Renal cortex interstitium (tissue), 11 donors: ENCODE data around the gene EBF4. TPM values are rescaled to one million over a fixed set of nuclear protein-coding genes. Genes with fewer than 3 reads are reported as not detected.
"Not testable (repeated sequence)": the region's sequence is repeated elsewhere in the genome, so short reads cannot be mapped to it uniquely, and the experiment has no call there.

Experiments
- DNase-seq, 11 donors: peaks; one replicate each; pipeline ENCODE4 v3.0.0-alpha.2; 2013; ENCODE audit warnings: low read depth in 9 of 11, low spot score in 4 of 11; ENCODE audit errors: extremely low read depth in 1 of 11
- polyA plus RNA-seq, 3 donors: library from polyadenylated mRNA; unstranded; fragments of 120-200 nt; gene quantifications; one replicate each; pipeline ENCODE4 v1.2.1, GENCODE V29; 2013; ENCODE audit not compliant: insufficient read length in 3 of 3

Gene EBF4
- polyA plus RNA-seq, 3 donors, result 24.6 to 45.7 (median 31.8) TPM

DNA sequence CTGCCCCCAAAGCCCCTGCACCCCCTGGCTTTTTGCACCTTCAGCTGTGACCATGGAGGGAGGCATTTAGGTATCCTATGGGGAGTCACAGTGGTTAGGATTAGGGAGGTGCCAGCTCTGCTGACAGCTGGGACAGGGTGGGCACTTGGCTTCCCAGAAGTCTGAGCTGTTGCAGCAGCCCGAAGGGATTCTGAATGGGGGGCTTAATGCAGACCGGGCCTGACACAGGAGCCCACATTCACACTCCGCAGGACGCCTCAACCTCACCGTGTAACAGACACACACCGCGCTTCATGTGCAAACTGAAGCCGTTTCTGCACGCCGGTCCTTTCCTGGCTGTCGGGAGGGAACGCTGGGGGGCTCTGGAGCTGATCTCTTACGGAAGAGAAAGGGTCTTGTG, 1.9 kb downstream of the EBF4 start:
- no peak for DNase-seq

DNA sequence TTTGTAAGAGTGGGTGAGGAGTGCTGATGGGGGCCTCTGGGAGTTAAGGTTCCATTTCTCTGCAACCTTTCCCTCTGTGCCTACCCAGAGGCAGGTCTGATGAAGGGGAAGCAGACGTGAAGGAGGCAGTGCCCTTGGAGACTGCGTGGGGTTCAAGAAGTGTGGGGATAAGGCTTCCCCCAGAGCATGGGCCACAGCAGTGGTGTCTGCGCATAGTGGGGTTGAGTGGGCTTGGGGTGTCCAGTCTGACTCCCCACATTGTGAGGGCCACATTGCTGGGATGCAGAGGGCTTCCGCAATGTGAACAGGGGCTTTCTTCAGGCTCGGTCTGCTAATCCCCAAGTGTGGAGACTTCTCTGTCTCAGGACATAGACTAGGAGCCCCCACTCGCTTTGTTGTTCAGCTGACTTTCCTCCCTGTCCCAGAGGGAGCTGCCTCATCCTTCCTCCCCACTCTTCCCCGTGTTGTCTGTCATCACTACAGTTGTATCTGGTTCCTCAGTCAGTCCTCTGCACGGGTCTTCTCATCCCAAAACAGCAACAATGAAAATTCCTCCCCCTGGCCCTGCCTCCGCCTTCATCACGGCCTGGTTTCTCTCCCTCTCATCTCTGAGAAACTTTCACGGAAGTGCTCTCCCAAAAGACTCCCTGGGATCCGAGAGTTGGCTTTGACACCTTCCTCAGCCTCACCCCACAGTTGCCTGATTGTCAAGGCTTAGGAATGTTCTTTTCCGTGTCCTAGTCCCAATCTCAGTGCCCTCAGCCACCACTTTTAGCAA, 2.8 kb downstream of the EBF4 start:
- DNase-seq, result no peak

DNA sequence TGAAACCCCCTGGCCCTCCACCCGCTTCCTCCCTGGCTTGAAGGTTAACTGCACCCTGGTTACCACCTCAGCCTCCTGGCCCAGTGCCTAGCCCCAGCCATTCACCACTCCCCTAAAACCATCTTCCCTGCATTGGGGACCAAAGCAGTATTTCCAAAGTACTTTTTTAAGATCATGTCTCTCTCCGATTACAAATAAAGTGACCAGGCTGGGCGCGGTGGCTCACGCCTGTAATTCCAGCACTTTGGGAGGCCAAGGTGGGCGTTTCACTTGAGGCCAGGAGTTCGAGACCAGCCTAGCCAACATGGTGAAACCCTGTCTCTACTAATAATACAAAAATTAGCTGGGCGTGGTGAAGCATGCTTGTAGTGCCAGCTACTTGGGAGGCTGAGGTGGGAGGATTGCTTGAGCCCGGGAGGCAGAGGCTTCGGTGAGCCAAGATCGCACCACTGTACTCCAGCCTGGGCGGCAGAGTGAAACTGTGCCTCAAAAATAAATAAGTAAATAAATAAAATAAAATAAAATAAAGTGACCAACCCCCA, 3.5 kb downstream of the EBF4 start:
- not testable (repeated sequence) for DNase-seq

DNA sequence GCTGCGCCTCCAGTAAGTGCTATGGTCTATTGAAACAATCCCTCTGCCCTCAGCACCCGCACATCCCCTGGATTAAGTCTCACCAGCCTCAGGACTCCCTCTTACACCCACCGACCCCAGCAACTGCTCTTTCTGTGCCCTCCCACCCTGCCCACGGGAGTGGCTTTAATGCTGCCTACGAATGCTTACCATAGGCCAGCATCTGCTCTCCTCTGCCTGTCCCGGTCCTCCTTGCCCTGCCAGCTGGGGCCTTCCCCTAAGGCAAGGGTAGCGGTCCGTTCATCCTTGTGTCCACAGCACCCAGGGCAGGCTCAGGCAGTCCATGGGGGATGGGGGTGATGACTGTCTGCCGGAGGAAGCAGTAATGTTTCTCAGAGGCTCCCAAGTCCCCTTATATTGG, 4.1 kb downstream of the EBF4 start:
- DNase-seq, result no peak

DNA sequence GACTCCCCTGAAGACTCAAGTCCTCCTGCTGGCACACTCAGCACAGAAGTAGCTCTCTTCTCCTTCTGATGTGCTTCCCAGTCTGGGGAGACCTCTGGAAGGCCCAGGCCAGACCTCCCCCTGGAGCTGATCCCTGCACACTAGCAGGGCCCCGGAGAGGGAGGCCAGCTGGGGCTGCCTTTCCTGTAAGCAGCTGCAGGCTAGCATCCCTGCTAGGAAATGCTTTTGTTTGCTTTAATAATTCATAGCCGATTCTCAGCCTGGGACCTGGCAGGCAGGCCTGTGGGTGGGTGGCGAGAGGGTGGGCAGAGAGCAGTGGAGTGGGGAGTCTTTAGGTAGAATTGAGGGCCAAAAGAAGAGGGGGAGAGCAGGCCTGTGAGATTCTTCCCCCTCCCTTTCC, 5.2 kb downstream of the EBF4 start:
- peak in 2 of 11 donors; percentile 25 to 30 for DNase-seq

DNA sequence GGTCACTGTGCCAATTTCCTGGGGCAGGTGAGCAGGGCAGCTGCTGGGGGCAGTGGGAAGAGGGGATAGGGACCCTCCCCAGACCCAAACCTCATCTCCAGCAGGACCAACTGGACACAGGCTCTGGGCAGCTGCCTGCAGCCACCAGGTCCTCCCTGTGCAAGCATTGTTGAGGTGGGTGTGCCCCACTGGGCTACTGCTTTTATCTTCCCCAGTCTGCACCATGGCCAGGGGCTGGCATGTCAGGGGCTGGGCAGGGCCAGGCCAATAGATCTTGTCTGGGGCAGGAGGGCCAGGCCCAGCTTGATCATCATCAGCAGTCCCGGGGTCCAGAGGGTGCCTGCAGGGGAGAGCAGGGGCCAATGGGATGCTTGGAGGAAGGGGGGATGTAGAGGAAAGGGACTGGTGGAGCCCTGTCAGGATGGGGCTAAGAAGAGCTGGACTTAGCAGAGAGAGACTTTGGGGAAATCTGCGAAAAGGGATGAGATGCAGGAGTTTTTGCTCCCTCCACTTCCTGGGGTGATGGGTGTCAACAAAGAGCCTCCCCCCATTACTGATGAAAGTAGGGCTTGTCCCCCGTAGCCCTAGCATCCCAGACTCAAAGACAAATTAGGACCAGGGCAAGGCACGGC, 5.7 kb downstream of the EBF4 start:
- DNase-seq, result no peak

DNA sequence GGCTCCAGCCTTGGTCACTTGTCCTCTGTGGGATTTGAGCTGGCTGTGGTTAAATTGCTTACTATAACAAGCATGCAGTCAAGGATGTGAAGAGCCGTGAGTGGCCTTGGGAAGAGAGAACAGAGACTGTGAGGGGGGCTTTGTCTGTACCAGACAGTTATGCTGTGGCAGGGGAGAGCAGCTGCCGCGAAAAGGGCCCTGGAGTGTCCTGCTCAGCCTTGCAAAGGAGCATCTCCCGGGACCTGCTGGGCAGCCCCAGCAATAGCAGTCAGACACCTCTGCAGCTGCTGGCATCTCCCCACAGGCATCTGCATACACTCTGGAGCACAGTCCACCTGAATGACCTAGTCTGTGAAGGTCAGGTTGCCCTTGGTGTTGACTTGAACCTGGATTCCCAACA, 6.3 kb downstream of the EBF4 start:
- DNase-seq, result no peak

DNA sequence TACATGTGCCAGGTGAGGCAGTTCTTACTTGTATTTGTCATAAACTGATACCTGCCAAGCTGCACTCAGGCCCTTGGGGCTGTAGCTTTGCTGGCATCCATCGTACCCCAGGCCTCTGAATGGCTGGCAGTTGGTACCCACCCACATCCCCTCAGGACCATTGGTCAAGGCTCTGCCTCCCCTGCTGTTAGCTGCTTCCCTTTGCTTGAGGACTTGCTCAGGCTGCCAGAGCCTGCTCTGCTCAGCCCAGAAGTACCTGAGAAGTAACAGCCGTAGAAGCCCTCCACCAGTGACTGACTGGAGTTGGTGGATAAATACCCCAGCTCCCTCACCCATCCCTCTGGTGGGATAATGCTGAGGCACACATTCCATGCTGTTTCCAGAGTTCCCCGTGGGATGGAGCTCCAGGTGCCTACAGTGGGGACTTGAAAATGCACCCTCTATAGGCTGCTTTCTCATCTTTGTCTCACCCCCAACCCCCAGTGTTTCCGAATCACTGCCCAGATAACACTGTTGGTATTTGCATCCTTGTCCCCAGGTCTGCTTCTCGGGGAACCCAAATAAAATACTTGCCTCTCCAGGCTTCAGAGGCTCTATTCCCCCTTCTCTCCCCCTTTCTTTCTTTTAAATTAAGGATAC, 7.3 kb downstream of the EBF4 start:
- no peak for DNase-seq

DNA sequence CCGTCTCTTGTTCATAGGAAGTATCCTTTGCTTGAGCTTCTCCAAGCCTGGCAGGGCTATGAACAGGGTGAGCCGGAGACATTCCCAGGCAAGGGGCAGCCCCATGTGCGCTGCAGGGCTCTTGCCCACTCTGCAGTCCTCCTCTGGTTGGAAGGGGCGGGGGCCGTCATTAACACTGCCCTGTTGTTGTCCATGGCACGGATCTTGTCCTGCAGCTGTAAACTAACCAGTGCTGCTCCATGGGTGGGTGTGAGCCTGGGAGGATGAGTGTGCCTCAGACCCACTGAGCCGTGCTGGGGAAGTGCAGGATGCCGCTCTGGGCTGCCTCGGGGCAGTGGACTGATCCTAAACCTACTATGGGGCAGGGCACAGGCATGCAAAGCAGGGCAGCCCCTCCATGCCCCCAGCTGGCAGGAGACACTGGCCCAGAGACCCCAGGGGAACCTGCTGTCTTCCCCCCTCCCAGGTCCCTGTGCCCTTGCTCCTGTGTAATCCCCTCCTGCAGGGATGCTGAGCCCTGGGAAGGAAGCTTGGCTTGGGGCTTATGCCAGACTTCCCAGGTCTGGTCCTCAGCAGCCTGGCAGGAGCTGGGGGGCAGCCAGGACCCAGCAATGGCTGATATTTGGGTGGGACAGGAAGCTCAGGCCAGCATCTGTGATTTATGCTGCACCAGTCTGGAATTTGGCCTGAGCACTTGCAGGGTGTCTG, 8.5 kb downstream of the EBF4 start:
- no peak for DNase-seq

DNA sequence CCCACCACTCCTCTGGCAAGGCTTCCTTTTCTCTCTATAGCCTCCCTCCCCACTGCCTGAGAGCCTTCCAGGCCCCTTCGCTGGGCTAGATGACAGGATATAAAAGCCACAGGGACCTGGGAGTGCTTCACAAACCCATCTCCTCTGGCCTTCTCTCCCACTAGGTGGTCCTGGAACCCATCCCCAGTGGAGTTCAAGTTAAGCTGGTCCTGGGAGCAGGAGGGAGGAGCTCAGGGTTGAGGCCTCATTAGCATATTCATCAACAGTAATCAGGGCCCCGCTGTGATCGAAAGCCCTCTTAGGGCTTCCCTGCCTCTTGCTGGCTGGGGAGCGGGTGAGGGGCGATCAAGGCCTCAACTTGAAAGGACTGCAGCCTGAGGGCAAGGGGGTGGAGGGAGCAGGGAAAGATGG, 9.1 kb downstream of the EBF4 start:
- DNase-seq, result no peak

DNA sequence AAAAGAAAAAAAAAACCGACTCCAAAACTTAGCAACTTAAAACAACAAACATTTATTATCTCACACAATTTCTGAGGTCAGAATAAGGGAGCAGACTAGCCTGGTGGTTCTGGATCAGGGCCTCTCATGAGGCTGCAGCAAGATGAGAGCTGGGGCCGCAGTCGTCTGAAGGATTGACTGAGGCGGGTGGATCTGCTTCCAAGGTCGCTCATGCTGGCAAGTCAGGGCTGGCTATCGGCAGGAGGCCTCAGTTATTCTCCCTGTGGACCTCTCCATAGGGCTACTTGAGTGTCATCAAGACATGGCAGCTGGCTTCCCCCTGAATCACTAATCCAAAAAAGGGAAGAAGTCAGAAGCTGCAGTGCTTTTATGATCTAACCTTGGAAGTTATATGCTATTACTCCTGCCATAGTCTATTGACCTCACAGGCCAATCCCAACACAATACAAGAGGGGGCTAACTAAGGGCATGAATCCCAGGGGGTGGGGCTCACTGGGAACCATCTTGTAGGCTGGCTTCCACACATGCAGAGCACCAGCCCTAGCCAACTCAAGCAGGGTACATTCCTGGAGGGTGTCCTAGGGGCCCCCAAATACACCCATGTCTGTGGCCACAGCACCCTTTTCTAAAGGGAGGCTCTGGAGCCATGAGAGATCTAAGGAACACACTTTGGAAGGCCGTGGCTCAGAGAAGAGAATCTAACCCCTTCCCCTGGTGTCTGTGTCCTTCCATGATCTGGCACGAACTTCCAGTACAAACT, 11.3 kb downstream of the EBF4 start:
- no peak for DNase-seq

DNA sequence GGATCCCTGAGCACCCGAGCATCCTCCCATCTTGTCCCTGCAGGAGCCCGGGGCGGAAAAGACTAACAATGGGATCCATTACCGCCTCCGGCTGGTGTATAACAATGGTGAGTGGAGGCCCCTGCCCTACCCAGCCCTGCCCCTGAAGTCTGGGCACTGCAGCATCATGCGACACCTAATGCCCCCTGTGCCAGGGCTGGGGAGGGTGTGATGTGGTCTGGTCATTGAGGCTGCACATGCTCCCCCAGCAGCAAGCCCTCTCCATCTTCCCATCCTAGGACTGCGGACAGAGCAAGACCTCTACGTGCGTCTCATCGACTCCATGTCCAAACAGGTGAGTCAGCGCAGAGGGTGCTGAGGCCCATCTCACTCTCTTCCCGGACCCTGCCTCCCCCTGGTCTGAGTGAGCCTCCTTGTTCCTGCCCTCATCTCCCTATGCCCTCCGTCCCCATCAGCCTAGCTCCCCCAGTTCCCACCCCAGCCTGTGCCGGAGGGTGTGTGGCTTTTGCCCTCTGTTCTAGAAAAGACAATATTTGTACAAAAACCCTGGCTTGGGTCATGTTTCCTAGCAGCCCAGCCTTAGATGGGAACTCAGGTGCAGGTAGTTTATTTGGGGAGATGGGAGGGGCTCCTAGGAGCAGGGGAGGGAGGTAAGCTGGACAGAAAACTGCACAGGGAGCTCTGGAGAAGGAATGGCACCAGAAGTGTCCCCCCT, 13.5 kb downstream of the EBF4 start:
- DNase-seq, result no peak

DNA sequence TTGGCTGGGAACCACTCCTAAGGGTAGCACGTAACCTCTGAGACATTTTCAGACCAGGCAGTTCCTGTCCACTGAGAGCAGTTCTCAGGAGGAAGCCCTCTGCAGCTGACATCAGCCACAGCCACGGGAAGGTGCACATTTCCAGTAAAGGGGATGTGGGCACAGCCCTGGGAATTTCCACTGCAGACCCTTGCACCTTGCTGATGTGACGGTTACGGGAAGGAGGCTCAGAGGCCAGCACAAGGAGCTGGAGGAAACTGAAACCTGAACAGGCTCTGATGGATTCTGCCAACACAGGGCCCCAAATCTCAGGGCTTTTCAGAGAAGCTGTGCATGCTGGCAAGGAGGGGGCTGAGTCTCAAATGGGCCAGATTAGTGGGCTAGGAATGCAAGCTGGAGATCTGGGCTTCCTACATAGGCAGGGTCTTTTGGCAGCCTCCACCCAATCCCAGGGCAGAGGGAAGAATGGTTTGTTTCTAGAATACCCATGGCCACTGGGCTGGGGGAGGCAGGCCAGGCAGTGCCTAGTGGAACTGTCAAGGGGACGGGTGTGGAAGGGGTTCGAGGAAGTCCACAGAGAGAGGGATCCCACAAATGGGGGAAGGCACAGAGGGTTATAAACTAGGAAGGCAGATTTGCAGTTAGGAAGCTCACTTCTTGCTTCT, 14.2 kb downstream of the EBF4 start:
- no peak for DNase-seq

DNA sequence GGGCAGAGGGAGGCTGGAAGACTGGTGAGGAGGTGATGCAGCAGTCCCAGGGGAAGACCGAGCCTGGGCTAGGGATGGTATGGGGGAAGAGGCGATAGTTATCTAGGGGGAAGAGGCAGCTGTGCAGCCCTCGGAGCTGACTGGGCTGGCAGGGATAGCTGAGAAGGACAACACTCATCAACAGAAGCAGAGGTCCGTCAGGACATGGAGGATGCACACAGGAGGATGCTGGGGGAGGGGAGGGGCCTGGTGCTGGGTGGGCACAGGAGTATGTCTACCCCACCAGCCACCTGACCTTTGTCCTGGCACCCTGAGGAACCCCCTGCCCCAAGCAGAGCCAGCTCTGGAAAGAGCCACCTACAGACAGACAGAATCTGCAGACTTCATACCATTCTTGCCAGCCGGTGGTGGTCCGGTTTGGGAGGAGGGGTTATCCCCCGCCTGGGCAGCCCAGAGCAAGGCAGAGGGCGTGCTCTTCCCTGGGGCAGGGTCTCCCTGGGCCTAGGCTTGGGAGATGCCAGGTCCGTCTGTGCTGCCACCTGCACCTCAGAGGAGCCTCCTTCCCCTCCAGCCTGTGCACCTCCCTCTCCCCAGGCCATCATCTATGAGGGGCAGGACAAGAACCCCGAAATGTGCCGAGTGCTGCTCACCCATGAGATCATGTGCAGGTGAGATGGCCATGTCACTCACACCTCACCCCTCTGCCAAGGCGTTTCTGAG, 14.9 kb downstream of the EBF4 start:
- no peak for DNase-seq

DNA sequence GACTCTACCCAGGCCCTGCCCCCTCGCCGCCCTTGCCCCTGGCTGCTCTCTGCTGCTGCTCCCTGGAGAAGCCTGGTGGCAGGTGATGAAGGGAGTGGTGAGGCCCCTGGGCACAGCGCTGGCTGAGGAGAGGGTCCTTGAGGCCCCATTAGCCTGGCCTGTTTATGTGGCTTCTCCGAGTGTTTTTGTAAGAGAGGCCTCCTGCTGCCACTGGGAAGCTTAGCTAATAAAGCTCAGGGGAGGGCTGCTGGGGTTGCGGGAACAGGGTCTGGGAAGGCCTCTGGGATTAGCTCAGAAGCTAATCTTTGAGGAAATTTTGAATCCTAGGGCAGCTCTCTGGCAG, 15.5 kb downstream of the EBF4 start:
- no peak for DNase-seq

DNA sequence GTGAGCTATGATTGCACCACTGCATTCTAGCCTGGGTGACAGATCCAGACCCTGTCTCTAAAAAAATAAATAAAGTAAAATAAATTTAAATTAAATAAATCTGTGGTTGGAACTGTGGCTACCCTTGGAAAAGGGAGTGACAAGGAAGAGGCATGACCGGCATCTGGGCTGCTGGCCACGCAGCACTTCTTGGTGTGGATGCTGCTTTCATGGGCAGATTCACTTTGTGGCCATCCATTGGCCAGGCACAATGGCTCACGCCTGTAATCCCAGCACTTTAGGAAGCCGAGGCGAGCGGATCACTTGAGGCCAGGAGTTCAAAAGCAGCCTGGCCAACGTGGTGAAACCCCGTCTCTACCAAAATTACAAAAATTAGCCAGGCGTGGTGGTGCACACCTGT, 16.1 kb downstream of the EBF4 start:
- DNase-seq, result no peak
